ENCODE measurements around the gene CCDC159.
"Not testable (repeated sequence)": the region's sequence is repeated elsewhere in the genome, so short reads cannot be mapped to it uniquely, and the experiment has no call there.

CCDC159 gene

DNA sequence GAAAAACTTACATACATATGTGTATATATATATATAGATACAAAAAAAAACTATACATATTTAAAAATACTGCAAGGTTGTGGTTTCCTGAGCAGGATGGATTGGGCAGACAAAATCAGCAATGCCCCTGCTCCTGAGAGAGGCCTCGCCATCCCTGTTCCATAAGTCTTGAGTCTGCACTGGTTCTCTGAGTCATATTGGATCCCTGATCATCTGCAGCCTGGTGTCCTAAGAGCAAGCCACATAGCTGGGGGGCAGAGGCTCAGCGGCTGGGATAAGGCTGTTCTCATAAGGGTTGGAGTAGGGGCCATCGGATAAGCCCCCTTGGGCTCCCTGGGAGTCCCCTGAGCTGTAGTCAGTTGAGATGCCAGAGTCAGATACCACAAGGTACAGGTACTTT is 31.4 kb downstream of the CCDC159 start:
- Histone ChIP-seq H3K79me1 (ENCODE audit: low read length) (peaks cover 7% of the 10 kb centered on the region), H4K8ac (ENCODE audit: low read depth, low read length) (no peak overlapping the region), H3K27me3 (ENCODE audit: insufficient read depth, low read length) (no peaks in the 10 kb centered on the region), H3K4me2 (ENCODE audit: low read length) (no peak overlapping the region), H4K91ac (ENCODE audit: low read depth, low read length) (no peak overlapping the region), H3K36me3 (ENCODE audit: control insufficient read depth in 1 of 2, insufficient read depth in 2 of 2, low read length in 2 of 2) (no peaks in the 10 kb centered on the region), H2BK120ac (ENCODE audit: insufficient read depth, low read length, poor library complexity) (no peak overlapping the region), H2BK5ac (ENCODE audit: low read depth, low read length, poor library complexity) (no peak overlapping the region), H3K4me3 (ENCODE audit: low read depth, low read length) (no peak overlapping the region), H3K23ac (ENCODE audit: low read length) (no peak overlapping the region), H3K9me3 (ENCODE audit: insufficient read depth, low read depth, low read length) (peaks cover 2% of the 10 kb centered on the region), H2AK5ac (ENCODE audit: low read length) (no peak overlapping the region), H3K18ac (ENCODE audit: low read length) (no peak overlapping the region), H3K79me2 (ENCODE audit: control insufficient read depth, insufficient read depth, low read length, poor library complexity) (peaks cover 5% of the 10 kb centered on the region), H3K4me1 (ENCODE audit: control insufficient read depth in 1 of 2, insufficient read depth in 2 of 2, low read length in 2 of 2) (peaks cover 16 to 19% of the 10 kb centered on the region in 2 experiments), H3K27ac (ENCODE audit: low read depth, low read length) (no peak overlapping the region), H2AFZ (ENCODE audit: insufficient read depth, low read length, poor library complexity) (no peak overlapping the region), H3K4ac (ENCODE audit: low read depth, low read length) (no peak overlapping the region), H3K9ac (ENCODE audit: low read length) (no peak overlapping the region), H2BK12ac (ENCODE audit: low read length) (no peak overlapping the region), H4K12ac (ENCODE audit: low read depth, low read length) (no peak overlapping the region), H3K14ac (ENCODE audit: low read length) (no peak overlapping the region)
- no CpG with 5 or more reads among the region's 3 CpGs for WGBS (ENCODE audit: extremely low coverage, insufficient coverage, insufficient read length)
- no peak for DNase-seq

DNA sequence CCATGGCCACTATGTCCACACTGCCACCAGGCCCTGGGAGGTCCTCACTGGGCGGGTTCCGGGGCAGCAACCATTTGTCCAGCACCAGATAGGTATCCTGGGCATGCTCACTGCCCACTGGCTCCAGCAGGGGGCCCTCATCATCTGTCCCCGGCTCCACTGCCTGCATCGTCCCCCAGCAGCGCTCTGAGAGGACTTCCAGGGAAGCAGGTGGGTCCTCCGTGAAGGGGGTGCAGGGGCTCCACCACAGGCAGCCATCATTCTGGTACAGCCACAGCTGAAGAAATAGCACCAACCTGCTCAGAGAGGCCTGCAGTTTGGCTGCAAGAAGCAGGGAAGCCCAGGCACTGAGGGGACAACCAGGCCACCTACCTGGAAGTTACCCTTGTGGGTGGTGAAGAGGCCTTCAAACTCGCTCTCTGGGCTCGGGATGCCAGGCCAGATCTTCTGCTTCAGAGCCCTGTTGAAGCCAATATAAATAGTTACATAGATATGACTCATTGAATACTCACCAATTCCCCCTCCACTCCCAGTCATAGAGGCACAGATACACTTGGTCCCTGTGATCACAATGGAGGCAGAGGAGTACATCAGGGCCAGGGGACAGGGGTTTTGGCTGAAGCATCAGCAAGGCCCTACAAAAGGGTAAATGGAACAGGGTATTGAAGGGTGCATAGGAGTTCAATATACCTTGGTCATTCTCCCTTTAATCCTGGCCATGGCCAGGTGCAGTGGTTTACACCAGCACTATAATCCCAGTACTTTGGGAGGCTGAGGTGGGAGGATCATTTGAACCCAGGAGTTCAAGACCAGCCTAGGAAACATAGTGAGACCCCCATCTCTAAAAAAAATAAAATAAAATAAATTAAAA is 32.2 kb downstream of the CCDC159 start:
- no peak overlapping the region for H2BK12ac ChIP-seq (ENCODE audit: low read length)
- H4K8ac ChIP-seq (ENCODE audit: low read depth, low read length) = no peak overlapping the region
- H3K23ac ChIP-seq (ENCODE audit: low read length) = no peak overlapping the region
- no peaks in the 10 kb centered on the region for H3K36me3 ChIP-seq (ENCODE audit: control insufficient read depth in 1 of 2, insufficient read depth in 2 of 2, low read length in 2 of 2)
- no peak overlapping the region for H3K14ac ChIP-seq (ENCODE audit: low read length)
- H4K91ac ChIP-seq (ENCODE audit: low read depth, low read length) = no peak overlapping the region
- no peaks in the 10 kb centered on the region for H3K27me3 ChIP-seq (ENCODE audit: insufficient read depth, low read length)
- H2BK120ac ChIP-seq (ENCODE audit: insufficient read depth, low read length, poor library complexity) = no peak overlapping the region
- H3K9ac ChIP-seq (ENCODE audit: low read length) = no peak overlapping the region
- H3K79me1 ChIP-seq (ENCODE audit: low read length) = peaks cover 7% of the 10 kb centered on the region
- peaks cover 2% of the 10 kb centered on the region for H3K9me3 ChIP-seq (ENCODE audit: insufficient read depth, low read depth, low read length)
- H3K4me2 ChIP-seq (ENCODE audit: low read length) = no peak overlapping the region
- H2AFZ ChIP-seq (ENCODE audit: insufficient read depth, low read length, poor library complexity) = no peak overlapping the region
- peaks cover 5% of the 10 kb centered on the region for H3K79me2 ChIP-seq (ENCODE audit: control insufficient read depth, insufficient read depth, low read length, poor library complexity)
- H3K27ac ChIP-seq (ENCODE audit: low read depth, low read length) = no peak overlapping the region
- H2BK5ac ChIP-seq (ENCODE audit: low read depth, low read length, poor library complexity) = no peak overlapping the region
- H3K4me1 ChIP-seq (ENCODE audit: control insufficient read depth in 1 of 2, insufficient read depth in 2 of 2, low read length in 2 of 2) = peaks cover 21 to 25% of the 10 kb centered on the region in 2 experiments
- H3K4me3 ChIP-seq (ENCODE audit: low read depth, low read length) = no peak overlapping the region
- DNase-seq = peak; percentile 30 to 67
- H3K18ac ChIP-seq (ENCODE audit: low read length) = no peak overlapping the region
- H2AK5ac ChIP-seq (ENCODE audit: low read length) = no peak overlapping the region
- WGBS (ENCODE audit: extremely low coverage, insufficient coverage, insufficient read length) = no CpG with 5 or more reads among the region's 8 CpGs
- no peak overlapping the region for H4K12ac ChIP-seq (ENCODE audit: low read depth, low read length)
- no peak overlapping the region for H3K4ac ChIP-seq (ENCODE audit: low read depth, low read length)

- not testable (repeated sequence) for DNase-seq; H2AK5ac ChIP-seq (ENCODE audit: low read length); H3K27me3 ChIP-seq (ENCODE audit: insufficient read depth, low read length); H3K9ac ChIP-seq (ENCODE audit: low read length); H4K91ac ChIP-seq (ENCODE audit: low read depth, low read length); H3K4ac ChIP-seq (ENCODE audit: low read depth, low read length); H2BK12ac ChIP-seq (ENCODE audit: low read length); H2BK5ac ChIP-seq (ENCODE audit: low read depth, low read length, poor library complexity); H3K36me3 ChIP-seq (ENCODE audit: control insufficient read depth in 1 of 2, insufficient read depth in 2 of 2, low read length in 2 of 2); H2AFZ ChIP-seq (ENCODE audit: insufficient read depth, low read length, poor library complexity); H3K23ac ChIP-seq (ENCODE audit: low read length); H3K18ac ChIP-seq (ENCODE audit: low read length); H3K14ac ChIP-seq (ENCODE audit: low read length); H2BK120ac ChIP-seq (ENCODE audit: insufficient read depth, low read length, poor library complexity); H3K27ac ChIP-seq (ENCODE audit: low read depth, low read length); H3K79me2 ChIP-seq (ENCODE audit: control insufficient read depth, insufficient read depth, low read length, poor library complexity); H3K9me3 ChIP-seq (ENCODE audit: insufficient read depth, low read depth, low read length); H4K8ac ChIP-seq (ENCODE audit: low read depth, low read length); H3K4me2 ChIP-seq (ENCODE audit: low read length); H3K4me3 ChIP-seq (ENCODE audit: low read depth, low read length); H3K79me1 ChIP-seq (ENCODE audit: low read length); H4K12ac ChIP-seq (ENCODE audit: low read depth, low read length)
- peaks cover 23 to 26% of the 10 kb centered on the region in 2 experiments for H3K4me1 ChIP-seq (ENCODE audit: control insufficient read depth in 1 of 2, insufficient read depth in 2 of 2, low read length in 2 of 2)
- WGBS (ENCODE audit: extremely low coverage, insufficient coverage, insufficient read length) = no CpG with 5 or more reads among the region's 14 CpGs
Observed at GRCh38 chr19:11379269-11379845, 33.0 kb downstream of the CCDC159 start.

DNA sequence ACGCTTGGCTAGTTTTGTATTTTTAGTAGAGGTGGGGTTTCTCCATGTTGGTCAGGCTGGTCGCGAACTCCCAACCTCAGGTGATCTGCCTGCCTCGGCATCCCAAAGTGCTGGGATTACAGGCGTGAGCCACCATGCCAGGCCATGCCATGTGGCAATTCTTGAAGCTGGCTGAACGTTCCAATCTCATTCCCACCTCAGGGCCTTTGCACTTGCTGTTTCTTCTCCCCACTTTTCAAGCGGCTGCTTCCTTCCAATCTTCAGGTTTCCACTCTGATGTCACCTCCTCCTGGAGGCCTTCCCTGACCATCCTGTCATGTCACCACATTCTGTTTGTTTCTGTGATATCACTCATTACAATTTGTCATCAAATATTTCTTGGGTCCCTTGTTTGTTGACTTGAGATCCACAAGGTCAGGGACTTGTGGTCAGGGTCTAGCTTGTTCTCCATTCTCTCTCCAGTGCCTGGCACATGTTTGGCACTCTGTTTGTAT is 33.6 kb downstream of the CCDC159 start:
- H2AK5ac ChIP-seq (ENCODE audit: low read length) = no peak overlapping the region
- H2BK120ac ChIP-seq (ENCODE audit: insufficient read depth, low read length, poor library complexity) = no peak overlapping the region
- H3K14ac ChIP-seq (ENCODE audit: low read length) = no peak overlapping the region
- no peak overlapping the region for H4K91ac ChIP-seq (ENCODE audit: low read depth, low read length)
- no peak overlapping the region for H4K8ac ChIP-seq (ENCODE audit: low read depth, low read length)
- H3K9me3 ChIP-seq (ENCODE audit: insufficient read depth, low read depth, low read length) = peaks cover 2% of the 10 kb centered on the region
- no peak overlapping the region for H3K4me2 ChIP-seq (ENCODE audit: low read length)
- no peak overlapping the region for H3K4me3 ChIP-seq (ENCODE audit: low read depth, low read length)
- no peak overlapping the region for H4K12ac ChIP-seq (ENCODE audit: low read depth, low read length)
- no peak overlapping the region for H3K9ac ChIP-seq (ENCODE audit: low read length)
- no peak overlapping the region for H2BK12ac ChIP-seq (ENCODE audit: low read length)
- no CpG with 5 or more reads among the region's 7 CpGs for WGBS (ENCODE audit: extremely low coverage, insufficient coverage, insufficient read length)
- H2BK5ac ChIP-seq (ENCODE audit: low read depth, low read length, poor library complexity) = no peak overlapping the region
- H3K4me1 ChIP-seq (ENCODE audit: control insufficient read depth in 1 of 2, insufficient read depth in 2 of 2, low read length in 2 of 2) = peaks cover 23 to 26% of the 10 kb centered on the region in 2 experiments
- H3K4ac ChIP-seq (ENCODE audit: low read depth, low read length) = no peak overlapping the region
- H3K79me2 ChIP-seq (ENCODE audit: control insufficient read depth, insufficient read depth, low read length, poor library complexity) = peaks cover 3% of the 10 kb centered on the region
- no peak overlapping the region for H3K18ac ChIP-seq (ENCODE audit: low read length)
- H3K79me1 ChIP-seq (ENCODE audit: low read length) = peaks cover 7% of the 10 kb centered on the region
- no peak overlapping the region for H2AFZ ChIP-seq (ENCODE audit: insufficient read depth, low read length, poor library complexity)
- no peak overlapping the region for H3K23ac ChIP-seq (ENCODE audit: low read length)
- H3K36me3 ChIP-seq (ENCODE audit: control insufficient read depth in 1 of 2, insufficient read depth in 2 of 2, low read length in 2 of 2) = no peaks in the 10 kb centered on the region
- DNase-seq = no peak
- H3K27ac ChIP-seq (ENCODE audit: low read depth, low read length) = no peak overlapping the region
- no peaks in the 10 kb centered on the region for H3K27me3 ChIP-seq (ENCODE audit: insufficient read depth, low read length)

Data from trophoblast cell (in vitro differentiated cells and primary cell).